ENCODE data around the gene SHISAL2A. TPM values are rescaled to one million over a fixed set of nuclear protein-coding genes. Genes with fewer than 3 reads are reported as not detected.
A peak's percentile ranks its signal among the peaks of the same experiment; 100 is the strongest.

Gene SHISAL2A
- total and polyA plus RNA-seq, 2 of the 13 experiments (the other 11 are each of a cell fraction or from before 2014, with no cell fraction given): not detected

DNA sequence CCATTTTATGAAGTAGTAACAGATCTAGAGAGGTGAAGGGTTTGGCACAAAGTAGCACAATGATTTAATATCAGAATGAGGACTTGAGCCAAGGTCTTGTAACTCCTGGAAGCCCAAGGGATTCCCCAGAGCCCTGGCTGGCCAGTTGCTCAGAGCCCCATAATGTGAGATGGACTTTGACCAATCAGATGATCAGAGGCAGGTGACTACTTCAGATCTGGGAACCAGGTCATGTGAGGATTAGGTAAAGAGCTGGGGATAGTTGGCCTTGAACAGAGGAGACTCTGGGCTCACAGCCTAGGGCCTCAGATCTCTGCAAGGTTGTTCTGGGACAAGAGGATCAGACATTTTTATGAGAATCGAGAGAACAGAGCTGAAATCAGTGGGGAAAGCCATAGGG, 18.9 kb downstream of the SHISAL2A start (continued):
- TF ChIP-seq, protein P1, sequence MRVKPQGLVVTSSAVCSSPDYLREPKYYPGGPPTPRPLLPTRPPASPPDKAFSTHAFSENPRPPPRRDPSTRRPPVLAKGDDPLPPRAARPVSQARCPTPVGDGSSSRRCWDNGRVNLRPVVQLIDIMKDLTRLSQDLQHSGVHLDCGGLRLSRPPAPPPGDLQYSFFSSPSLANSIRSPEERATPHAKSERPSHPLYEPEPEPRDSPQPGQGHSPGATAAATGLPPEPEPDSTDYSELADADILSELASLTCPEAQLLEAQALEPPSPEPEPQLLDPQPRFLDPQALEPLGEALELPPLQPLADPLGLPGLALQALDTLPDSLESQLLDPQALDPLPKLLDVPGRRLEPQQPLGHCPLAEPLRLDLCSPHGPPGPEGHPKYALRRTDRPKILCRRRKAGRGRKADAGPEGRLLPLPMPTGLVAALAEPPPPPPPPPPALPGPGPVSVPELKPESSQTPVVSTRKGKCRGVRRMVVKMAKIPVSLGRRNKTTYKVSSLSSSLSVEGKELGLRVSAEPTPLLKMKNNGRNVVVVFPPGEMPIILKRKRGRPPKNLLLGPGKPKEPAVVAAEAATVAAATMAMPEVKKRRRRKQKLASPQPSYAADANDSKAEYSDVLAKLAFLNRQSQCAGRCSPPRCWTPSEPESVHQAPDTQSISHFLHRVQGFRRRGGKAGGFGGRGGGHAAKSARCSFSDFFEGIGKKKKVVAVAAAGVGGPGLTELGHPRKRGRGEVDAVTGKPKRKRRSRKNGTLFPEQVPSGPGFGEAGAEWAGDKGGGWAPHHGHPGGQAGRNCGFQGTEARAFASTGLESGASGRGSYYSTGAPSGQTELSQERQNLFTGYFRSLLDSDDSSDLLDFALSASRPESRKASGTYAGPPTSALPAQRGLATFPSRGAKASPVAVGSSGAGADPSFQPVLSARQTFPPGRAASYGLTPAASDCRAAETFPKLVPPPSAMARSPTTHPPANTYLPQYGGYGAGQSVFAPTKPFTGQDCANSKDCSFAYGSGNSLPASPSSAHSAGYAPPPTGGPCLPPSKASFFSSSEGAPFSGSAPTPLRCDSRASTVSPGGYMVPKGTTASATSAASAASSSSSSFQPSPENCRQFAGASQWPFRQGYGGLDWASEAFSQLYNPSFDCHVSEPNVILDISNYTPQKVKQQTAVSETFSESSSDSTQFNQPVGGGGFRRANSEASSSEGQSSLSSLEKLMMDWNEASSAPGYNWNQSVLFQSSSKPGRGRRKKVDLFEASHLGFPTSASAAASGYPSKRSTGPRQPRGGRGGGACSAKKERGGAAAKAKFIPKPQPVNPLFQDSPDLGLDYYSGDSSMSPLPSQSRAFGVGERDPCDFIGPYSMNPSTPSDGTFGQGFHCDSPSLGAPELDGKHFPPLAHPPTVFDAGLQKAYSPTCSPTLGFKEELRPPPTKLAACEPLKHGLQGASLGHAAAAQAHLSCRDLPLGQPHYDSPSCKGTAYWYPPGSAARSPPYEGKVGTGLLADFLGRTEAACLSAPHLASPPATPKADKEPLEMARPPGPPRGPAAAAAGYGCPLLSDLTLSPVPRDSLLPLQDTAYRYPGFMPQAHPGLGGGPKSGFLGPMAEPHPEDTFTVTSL (CRISPR knock-in tag; IDR thresholded peaks at IDR 0.05; ENCODE audit: borderline replicate concordance): peak; percentile 46; the same call in 1 of the 2 replicates
- TF ChIP-seq, protein P2, sequence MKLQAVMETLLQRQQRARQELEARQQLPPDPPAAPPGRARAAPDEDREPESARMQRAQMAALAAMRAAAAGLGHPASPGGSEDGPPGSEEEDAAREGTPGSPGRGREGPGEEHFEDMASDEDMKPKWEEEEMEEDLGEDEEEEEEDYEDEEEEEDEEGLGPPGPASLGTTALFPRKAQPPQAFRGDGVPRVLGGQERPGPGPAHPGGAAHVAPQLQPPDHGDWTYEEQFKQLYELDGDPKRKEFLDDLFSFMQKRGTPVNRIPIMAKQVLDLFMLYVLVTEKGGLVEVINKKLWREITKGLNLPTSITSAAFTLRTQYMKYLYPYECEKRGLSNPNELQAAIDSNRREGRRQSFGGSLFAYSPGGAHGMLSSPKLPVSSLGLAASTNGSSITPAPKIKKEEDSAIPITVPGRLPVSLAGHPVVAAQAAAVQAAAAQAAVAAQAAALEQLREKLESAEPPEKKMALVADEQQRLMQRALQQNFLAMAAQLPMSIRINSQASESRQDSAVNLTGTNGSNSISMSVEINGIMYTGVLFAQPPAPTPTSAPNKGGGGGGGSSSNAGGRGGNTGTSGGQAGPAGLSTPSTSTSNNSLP (IDR thresholded peaks at IDR 0.05; ENCODE audit: low read depth, low read length): peak; percentile 64; the same call in 1 of the 2 replicates
- TF ChIP-seq MIER2 (CRISPR knock-in tag; IDR thresholded peaks at IDR 0.05) (no peak), HNRNPL (IDR thresholded peaks at IDR 0.05; ENCODE audit: low read depth, low read length) (no peak), CHCHD3 (CRISPR knock-in tag; IDR thresholded peaks at IDR 0.05) (no peak), ZMYM4 (CRISPR knock-in tag; IDR thresholded peaks at IDR 0.05) (peak; percentile 61), ZNF30 (CRISPR knock-in tag; IDR thresholded peaks at IDR 0.05) (no peak), ZNF263 (CRISPR knock-in tag; IDR thresholded peaks at IDR 0.05) (no peak), ZNF232 (CRISPR knock-in tag; IDR thresholded peaks at IDR 0.05; ENCODE audit: borderline replicate concordance) (no peak), TEAD3 (CRISPR knock-in tag; optimal IDR thresholded peaks at IDR 0.05; ENCODE audit: borderline replicate concordance) (peak; percentile 23), PRDM4 (CRISPR knock-in tag; IDR thresholded peaks at IDR 0.05; ENCODE audit: borderline replicate concordance) (no peak), ELF3 (CRISPR knock-in tag; IDR thresholded peaks at IDR 0.05) (no peak), RORA (CRISPR knock-in tag; IDR thresholded peaks at IDR 0.05) (no peak), ZMAT5 (CRISPR knock-in tag; IDR thresholded peaks at IDR 0.05; ENCODE audit: borderline replicate concordance, low read depth) (no peak), MTA3 (CRISPR knock-in tag; IDR thresholded peaks at IDR 0.05) (no peak), GABPB1 (CRISPR knock-in tag; IDR thresholded peaks at IDR 0.05) (no peak), KLF16 (CRISPR knock-in tag; IDR thresholded peaks at IDR 0.05) (no peak)
- TF ChIP-seq, protein P3, sequence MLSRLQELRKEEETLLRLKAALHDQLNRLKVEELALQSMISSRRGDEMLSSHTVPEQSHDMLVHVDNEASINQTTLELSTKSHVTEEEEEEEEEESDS (CRISPR knock-in tag; IDR thresholded peaks at IDR 0.05; ENCODE audit: borderline replicate concordance): no peak

All from HepG2 (cell line).